Measurements from ENCODE around the gene CYTH2.
A peak's percentile ranks its signal among the peaks of the same experiment; 100 is the strongest.

GRCh38 chr19:48506138-48506733, 37.1 kb downstream of the CYTH2 start:
- TF ChIP-seq YY1 (IDR thresholded peaks at IDR 0.05; ENCODE audit: low read depth) = no peak
- TF ChIP-seq CTCF (IDR thresholded peaks at IDR 0.05) = peak; percentile 75
- no peak for TF ChIP-seq RFX5 (IDR thresholded peaks at IDR 0.05; ENCODE audit: low read length)
- no peak for TF ChIP-seq TAF1 (IDR thresholded peaks at IDR 0.05; ENCODE audit: borderline replicate concordance, low read depth, low read length)
- TF ChIP-seq NFIC (IDR thresholded peaks at IDR 0.05; ENCODE audit: borderline replicate concordance) = no peak
- TF ChIP-seq, protein P1, sequence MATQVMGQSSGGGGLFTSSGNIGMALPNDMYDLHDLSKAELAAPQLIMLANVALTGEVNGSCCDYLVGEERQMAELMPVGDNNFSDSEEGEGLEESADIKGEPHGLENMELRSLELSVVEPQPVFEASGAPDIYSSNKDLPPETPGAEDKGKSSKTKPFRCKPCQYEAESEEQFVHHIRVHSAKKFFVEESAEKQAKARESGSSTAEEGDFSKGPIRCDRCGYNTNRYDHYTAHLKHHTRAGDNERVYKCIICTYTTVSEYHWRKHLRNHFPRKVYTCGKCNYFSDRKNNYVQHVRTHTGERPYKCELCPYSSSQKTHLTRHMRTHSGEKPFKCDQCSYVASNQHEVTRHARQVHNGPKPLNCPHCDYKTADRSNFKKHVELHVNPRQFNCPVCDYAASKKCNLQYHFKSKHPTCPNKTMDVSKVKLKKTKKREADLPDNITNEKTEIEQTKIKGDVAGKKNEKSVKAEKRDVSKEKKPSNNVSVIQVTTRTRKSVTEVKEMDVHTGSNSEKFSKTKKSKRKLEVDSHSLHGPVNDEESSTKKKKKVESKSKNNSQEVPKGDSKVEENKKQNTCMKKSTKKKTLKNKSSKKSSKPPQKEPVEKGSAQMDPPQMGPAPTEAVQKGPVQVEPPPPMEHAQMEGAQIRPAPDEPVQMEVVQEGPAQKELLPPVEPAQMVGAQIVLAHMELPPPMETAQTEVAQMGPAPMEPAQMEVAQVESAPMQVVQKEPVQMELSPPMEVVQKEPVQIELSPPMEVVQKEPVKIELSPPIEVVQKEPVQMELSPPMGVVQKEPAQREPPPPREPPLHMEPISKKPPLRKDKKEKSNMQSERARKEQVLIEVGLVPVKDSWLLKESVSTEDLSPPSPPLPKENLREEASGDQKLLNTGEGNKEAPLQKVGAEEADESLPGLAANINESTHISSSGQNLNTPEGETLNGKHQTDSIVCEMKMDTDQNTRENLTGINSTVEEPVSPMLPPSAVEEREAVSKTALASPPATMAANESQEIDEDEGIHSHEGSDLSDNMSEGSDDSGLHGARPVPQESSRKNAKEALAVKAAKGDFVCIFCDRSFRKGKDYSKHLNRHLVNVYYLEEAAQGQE (IDR thresholded peaks at IDR 0.05; ENCODE audit: low read depth, low read length) = no peak
- TF ChIP-seq SIN3A (IDR thresholded peaks at IDR 0.05; ENCODE audit: borderline replicate concordance, low read depth, low read length) = no peak

Measured in SK-N-SH (cell line).